Measurements from ENCODE around the gene SPARC.
A peak's percentile ranks its signal among the peaks of the same experiment; 100 is the strongest.

DNA sequence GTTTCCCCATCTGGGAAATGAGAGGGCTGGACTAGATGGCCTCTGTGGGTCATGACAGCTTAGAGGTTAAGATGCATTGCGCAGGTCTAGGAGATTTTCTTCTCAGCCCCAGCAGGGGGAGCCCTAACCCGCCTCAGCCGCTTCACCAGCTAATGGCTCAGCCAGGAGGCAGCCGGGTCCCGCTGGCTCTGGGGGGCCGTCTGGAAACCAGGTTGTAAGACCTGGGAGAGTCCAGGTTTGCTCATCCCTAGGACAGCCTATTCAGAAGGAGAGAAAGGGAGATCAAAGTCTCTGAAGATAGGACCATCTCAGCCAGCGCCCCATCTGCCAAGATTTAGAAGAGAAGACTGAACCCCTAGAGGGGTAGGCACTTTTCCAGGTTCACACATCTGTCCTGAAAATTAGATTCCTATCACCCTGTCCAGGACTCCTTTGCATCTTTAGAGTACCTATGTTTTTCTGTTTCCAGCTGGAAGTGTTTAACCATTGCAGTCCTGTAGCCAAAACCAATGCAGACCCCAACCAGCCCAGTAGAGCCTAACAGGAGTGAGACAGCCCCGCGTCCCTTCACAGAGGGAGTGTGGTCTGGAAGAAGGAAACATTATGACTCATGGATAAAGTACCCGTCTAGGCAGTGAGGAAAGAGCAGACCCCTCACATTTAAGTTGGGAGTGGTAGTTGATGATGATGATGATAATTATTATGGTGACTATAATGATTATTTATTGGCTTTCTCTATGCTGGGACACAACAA, 27.5 kb downstream of the SPARC start:
- TF ChIP-seq, protein P1, sequence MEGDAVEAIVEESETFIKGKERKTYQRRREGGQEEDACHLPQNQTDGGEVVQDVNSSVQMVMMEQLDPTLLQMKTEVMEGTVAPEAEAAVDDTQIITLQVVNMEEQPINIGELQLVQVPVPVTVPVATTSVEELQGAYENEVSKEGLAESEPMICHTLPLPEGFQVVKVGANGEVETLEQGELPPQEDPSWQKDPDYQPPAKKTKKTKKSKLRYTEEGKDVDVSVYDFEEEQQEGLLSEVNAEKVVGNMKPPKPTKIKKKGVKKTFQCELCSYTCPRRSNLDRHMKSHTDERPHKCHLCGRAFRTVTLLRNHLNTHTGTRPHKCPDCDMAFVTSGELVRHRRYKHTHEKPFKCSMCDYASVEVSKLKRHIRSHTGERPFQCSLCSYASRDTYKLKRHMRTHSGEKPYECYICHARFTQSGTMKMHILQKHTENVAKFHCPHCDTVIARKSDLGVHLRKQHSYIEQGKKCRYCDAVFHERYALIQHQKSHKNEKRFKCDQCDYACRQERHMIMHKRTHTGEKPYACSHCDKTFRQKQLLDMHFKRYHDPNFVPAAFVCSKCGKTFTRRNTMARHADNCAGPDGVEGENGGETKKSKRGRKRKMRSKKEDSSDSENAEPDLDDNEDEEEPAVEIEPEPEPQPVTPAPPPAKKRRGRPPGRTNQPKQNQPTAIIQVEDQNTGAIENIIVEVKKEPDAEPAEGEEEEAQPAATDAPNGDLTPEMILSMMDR (optimal IDR thresholded peaks at IDR 0.05 in 1 of 3, IDR thresholded peaks at IDR 0.05 in 1 of 3, conservative IDR thresholded peaks at IDR 0.05 in 1 of 3; ENCODE audit: extremely low read depth in 1 of 3, insufficient read depth in 2 of 3, low read length in 3 of 3), result peak; percentile 80 to 91 (median 88)
- no peak for TF ChIP-seq EZH2 (IDR thresholded peaks at IDR 0.05; ENCODE audit: low read length)

All from keratinocyte (primary cell).